Neural cell (in vitro differentiated cells): ENCODE data around the gene R3HDM4. TPM values are rescaled to one million over a fixed set of nuclear protein-coding genes. Genes with fewer than 3 reads are reported as not detected.

Experiments used
- H2AFZ ChIP-seq: fragments of 200-600, 300-800 bp; sonication (generic), shearing (Covaris generic); 2 replicates; pipeline ENCODE4 v1.6.0; 2014; ENCODE audit warnings: low read depth, mild to moderate bottlenecking, antibody characterized with exemption, low read length, moderate library complexity
- H3F3A ChIP-seq: fragments of 200-600 bp; shearing (Covaris generic); 2 replicates; pipeline ENCODE4 v1.6.1; 2016; ENCODE audit warnings: mild to moderate bottlenecking, moderate library complexity, mixed read lengths, antibody characterized with exemption, low read length; ENCODE audit not compliant: insufficient read depth, poor library complexity, severe bottlenecking
- H3K27ac ChIP-seq: fragments of 200-600, 300-800 bp; sonication (generic), shearing (Covaris generic); 2 replicates; pipeline ENCODE4 v1.5.1; 2014; ENCODE audit warnings: mild to moderate bottlenecking, low read length, moderate library complexity
- H3K27me3 ChIP-seq: fragments of 300-800, 200-600 bp; sonication (generic), shearing (Covaris generic); 2 replicates; pipeline ENCODE4 v1.6.0; 2014; ENCODE audit warnings: mild to moderate bottlenecking, low read depth, low read length, moderate library complexity; ENCODE audit not compliant: insufficient read depth
- H3K36me3 ChIP-seq: fragments of 300-800, 200-600 bp; sonication (generic), shearing (Covaris generic); 2 replicates; pipeline ENCODE4 v1.5.1; 2014; ENCODE audit warnings: mild to moderate bottlenecking, antibody characterized with exemption, low read length, moderate library complexity; ENCODE audit not compliant: insufficient read depth
- H3K4me2 ChIP-seq: fragments of 300-800, 200-600 bp; sonication (generic), shearing (Covaris generic); 2 replicates; pipeline ENCODE4 v1.6.0; 2014; ENCODE audit warnings: mild to moderate bottlenecking, low read length
- H3K4me3 ChIP-seq: fragments of 300-800, 200-600 bp; sonication (generic), shearing (Covaris generic); 2 replicates; pipeline ENCODE4 v1.5.1; 2014; ENCODE audit warnings: mild to moderate bottlenecking, low read length, moderate library complexity
- H3K79me2 ChIP-seq: fragments of 200-600 bp; shearing (Covaris generic); replicated peaks from 2 replicates; pipeline ENCODE4 v1.6.0; 2014; ENCODE audit warnings: mild to moderate bottlenecking, low read length, moderate library complexity; ENCODE audit not compliant: insufficient read depth
- H3K9ac ChIP-seq: fragments of 300-800, 200-600 bp; sonication (generic), shearing (Covaris generic); 2 replicates; pipeline ENCODE4 v1.6.1; 2016; ENCODE audit warnings: mild to moderate bottlenecking, low read length, mixed read lengths
- H3K9me2 ChIP-seq: fragments of 200-600 bp; shearing (Covaris generic); 2 replicates; pipeline ENCODE4 v1.6.1; 2016; ENCODE audit warnings: mild to moderate bottlenecking, low read length, mixed read lengths; ENCODE audit not compliant: insufficient read depth
- H3K9me3 ChIP-seq: fragments of 200-600, 300-800 bp; sonication (generic), shearing (Covaris generic); 2 replicates; pipeline ENCODE4 v1.6.1; 2016; ENCODE audit warnings: mild to moderate bottlenecking, mixed run types, low read length, moderate library complexity, mixed read lengths
- H4K20me1 ChIP-seq: fragments of 200-600 bp; shearing (Covaris generic); 2 replicates; pipeline ENCODE4 v1.6.1; 2016; ENCODE audit warnings: mild to moderate bottlenecking, mixed run types; ENCODE audit not compliant: insufficient read depth
- EP300 ChIP-seq: fragments of 450-650 bp; conservative IDR thresholded peaks from 2 replicates; pipeline ENCODE4 v1.6.1; 2014; ENCODE audit warnings: antibody characterized with exemption, mild to moderate bottlenecking, moderate library complexity; ENCODE audit not compliant: poor library complexity, severe bottlenecking
- EZH2 ChIP-seq: fragments of 200-600, 300-800 bp; shearing (Covaris generic), sonication (generic); IDR thresholded peaks from 2 replicates; pipeline ENCODE4 v1.6.1; 2014; ENCODE audit warnings: antibody characterized with exemption, low read length, borderline replicate concordance, mild to moderate bottlenecking; ENCODE audit not compliant: insufficient read depth, poor library complexity, severe bottlenecking
- MXI1 ChIP-seq: fragments of 450-650 bp; conservative IDR thresholded peaks from 2 replicates; pipeline ENCODE4 v1.6.1; 2014; ENCODE audit warnings: antibody characterized with exemption, mild to moderate bottlenecking; ENCODE audit not compliant: poor library complexity, severe bottlenecking
- POLR2AphosphoS5 ChIP-seq: IDR thresholded peaks from 2 replicates; pipeline ENCODE4 v1.6.1; 2012
- RAD21 ChIP-seq: fragments of 450-650 bp; conservative IDR thresholded peaks from 2 replicates; pipeline ENCODE4 v1.6.1; 2014; ENCODE audit warnings: antibody characterized with exemption, mild to moderate bottlenecking, moderate library complexity
- REST ChIP-seq: IDR thresholded peaks from 2 replicates; pipeline ENCODE4 v1.6.1; 2012; ENCODE audit warnings: borderline replicate concordance
- SMC3 ChIP-seq: fragments of 450-650 bp; conservative IDR thresholded peaks from 2 replicates; pipeline ENCODE4 v1.6.1; 2014; ENCODE audit warnings: antibody characterized with exemption, mild to moderate bottlenecking, moderate library complexity; ENCODE audit not compliant: poor library complexity
- TAF1 ChIP-seq: IDR thresholded peaks from 2 replicates; pipeline ENCODE4 v1.6.1; 2012; ENCODE audit warnings: low read depth
- polyA plus RNA-seq: library from polyadenylated mRNA; depleted of rRNA; stranded (reverse); fragments of >200 nt; gene quantifications from 2 replicates; pipeline ENCODE4 v1.2.3, GENCODE V29; 2014
- TF ChIP-seq, protein P1 (sequence below): fragments of 450-650 bp; IDR thresholded peaks from 2 replicates; pipeline ENCODE4 v1.5.1; 2014; ENCODE audit warnings: antibody characterized with exemption, mild to moderate bottlenecking, moderate library complexity; ENCODE audit not compliant: poor library complexity, severe bottlenecking

The R3HDM4 gene
- polyA plus RNA-seq, 1 donor from 2014 or later, result 51.2 TPM

DNA sequence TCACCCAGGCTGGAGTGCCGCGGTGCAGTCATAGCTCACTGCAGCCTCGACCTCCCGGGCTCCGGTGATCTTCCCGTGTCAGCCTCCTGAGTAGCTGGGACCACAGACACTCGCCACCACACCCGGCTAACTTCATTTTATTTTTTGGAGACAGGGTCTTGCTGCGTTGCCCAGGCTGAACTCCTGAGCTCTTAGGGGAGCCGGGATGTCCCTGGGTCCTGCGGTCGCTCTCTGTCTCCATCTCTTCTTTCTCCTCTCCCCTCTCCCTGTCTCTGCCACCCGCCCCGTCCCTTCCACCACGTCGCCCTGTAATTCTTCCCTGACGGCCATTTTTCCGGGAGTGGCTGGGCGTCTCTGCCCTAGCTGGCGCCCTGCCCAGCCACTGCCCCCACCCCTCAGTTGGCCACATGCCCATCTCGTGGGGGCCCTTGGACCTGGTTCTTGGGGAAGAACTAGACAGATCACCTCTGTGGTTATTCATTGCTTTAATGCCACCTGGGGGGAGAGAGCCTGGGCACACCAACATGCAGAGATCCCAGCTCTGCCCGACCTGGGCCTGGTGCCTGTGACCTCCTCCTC, 31.7 kb upstream of the R3HDM4 start:
- no peaks in the 10 kb centered on the region for H3K36me3 ChIP-seq
- H3K4me2 ChIP-seq, result no peak overlapping the region
- no peaks in the 10 kb centered on the region for H3F3A ChIP-seq
- TF ChIP-seq REST, result no peak
- no peak for TF ChIP-seq EZH2
- no peak for TF ChIP-seq MXI1
- TF ChIP-seq TAF1, result no peak
- no peak for TF ChIP-seq POLR2AphosphoS5
- no peak for TF ChIP-seq RAD21
- TF ChIP-seq, protein P1, sequence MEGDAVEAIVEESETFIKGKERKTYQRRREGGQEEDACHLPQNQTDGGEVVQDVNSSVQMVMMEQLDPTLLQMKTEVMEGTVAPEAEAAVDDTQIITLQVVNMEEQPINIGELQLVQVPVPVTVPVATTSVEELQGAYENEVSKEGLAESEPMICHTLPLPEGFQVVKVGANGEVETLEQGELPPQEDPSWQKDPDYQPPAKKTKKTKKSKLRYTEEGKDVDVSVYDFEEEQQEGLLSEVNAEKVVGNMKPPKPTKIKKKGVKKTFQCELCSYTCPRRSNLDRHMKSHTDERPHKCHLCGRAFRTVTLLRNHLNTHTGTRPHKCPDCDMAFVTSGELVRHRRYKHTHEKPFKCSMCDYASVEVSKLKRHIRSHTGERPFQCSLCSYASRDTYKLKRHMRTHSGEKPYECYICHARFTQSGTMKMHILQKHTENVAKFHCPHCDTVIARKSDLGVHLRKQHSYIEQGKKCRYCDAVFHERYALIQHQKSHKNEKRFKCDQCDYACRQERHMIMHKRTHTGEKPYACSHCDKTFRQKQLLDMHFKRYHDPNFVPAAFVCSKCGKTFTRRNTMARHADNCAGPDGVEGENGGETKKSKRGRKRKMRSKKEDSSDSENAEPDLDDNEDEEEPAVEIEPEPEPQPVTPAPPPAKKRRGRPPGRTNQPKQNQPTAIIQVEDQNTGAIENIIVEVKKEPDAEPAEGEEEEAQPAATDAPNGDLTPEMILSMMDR, result no peak
- TF ChIP-seq SMC3, result no peak
- no peak for TF ChIP-seq EP300
- no peaks in the 10 kb centered on the region for H3K9me3 ChIP-seq
- no peak overlapping the region for H3K27ac ChIP-seq
- no peak overlapping the region for H3K9ac ChIP-seq
- H3K9me2 ChIP-seq, result no peaks in the 10 kb centered on the region
- no peak overlapping the region for H3K4me3 ChIP-seq
- no peak overlapping the region for H2AFZ ChIP-seq
- H3K27me3 ChIP-seq, result no peaks in the 10 kb centered on the region
- H4K20me1 ChIP-seq, result no peaks in the 10 kb centered on the region
- H3K79me2 ChIP-seq, result no peaks in the 10 kb centered on the region

- TF ChIP-seq EZH2 (no peak), SMC3 (no peak), REST (no peak), RAD21 (no peak), POLR2AphosphoS5 (no peak), EP300 (no peak), MXI1 (no peak), TAF1 (no peak)
- TF ChIP-seq, protein P1, result no peak
- no peaks in the 10 kb centered on the region for H4K20me1 ChIP-seq
- no peak overlapping the region for H2AFZ ChIP-seq
- H3K4me2 ChIP-seq, result no peak overlapping the region
- H3K27me3 ChIP-seq, result no peaks in the 10 kb centered on the region
- no peaks in the 10 kb centered on the region for H3K36me3 ChIP-seq
- H3K9me2 ChIP-seq, result no peaks in the 10 kb centered on the region
- H3K9ac ChIP-seq, result no peak overlapping the region
- no peaks in the 10 kb centered on the region for H3K9me3 ChIP-seq
- no peaks in the 10 kb centered on the region for H3F3A ChIP-seq
- no peaks in the 10 kb centered on the region for H3K79me2 ChIP-seq
- H3K4me3 ChIP-seq, result no peak overlapping the region
- no peak overlapping the region for H3K27ac ChIP-seq
These were observed 31.1 kb upstream of the R3HDM4 start for GRCh38 chr19:944171-944567.
